ENCODE results near the gene EPN1.

DNA sequence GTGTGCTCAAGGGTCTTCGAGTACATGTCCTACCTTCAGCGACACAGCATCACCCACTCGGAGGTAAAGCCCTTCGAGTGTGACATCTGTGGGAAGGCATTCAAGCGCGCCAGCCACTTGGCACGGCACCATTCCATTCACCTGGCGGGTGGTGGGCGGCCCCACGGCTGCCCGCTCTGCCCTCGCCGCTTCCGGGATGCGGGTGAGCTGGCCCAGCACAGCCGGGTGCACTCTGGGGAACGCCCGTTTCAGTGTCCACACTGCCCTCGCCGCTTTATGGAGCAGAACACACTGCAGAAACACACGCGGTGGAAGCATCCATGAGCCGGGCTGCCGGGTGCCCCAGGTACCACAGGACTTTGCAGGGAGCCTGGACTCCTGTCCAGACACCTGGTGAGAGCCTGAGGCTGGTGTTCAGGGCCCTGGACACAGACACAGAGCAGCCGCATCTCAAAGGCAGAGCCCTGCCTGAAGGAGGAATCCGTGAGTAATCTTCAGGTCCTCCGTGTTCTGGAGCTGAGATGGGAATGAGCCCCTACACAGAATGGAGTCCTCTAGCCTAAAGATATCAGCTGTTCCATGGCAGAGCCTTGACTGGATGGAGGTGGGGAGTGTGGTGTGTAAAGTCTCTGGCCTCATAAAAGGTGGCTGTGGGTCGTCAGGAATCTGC lies 30.0 kb upstream of the EPN1 start:
- no peak for TF ChIP-seq CTCF (IDR thresholded peaks at IDR 0.05)
- TF ChIP-seq POLR2A (IDR thresholded peaks at IDR 0.05) = no peak
- TF ChIP-seq POLR2AphosphoS5 (IDR thresholded peaks at IDR 0.05) = no peak
